Stomach (tissue), 9 donors: Measurements from ENCODE around the gene MAPK14. TPM values are rescaled to one million over a fixed set of nuclear protein-coding genes. Genes with fewer than 3 reads are reported as not detected.

Experiments used
- DNase-seq, 2 donors: peaks; one replicate each; pipeline versions ENCODE4 v3.0.0 to v3.0.0-alpha.2; 2013 to 2019
- H3K27ac ChIP-seq, 5 donors: fragments of 200-600 bp in 4 of 5; sonication (generic) in 4 of 5; one replicate each; pipeline ENCODE4 v1.5.1; 2013 to 2019; ENCODE audit warnings: mild to moderate bottlenecking in 1 of 5, moderate library complexity in 1 of 5
- H3K27me3 ChIP-seq, 3 donors: fragments of 200-600 bp; sonication (generic); one replicate each; pipeline ENCODE4 v1.5.1; 2017 to 2019; ENCODE audit warnings: mixed run types in 1 of 3
- H3K36me3 ChIP-seq, 4 donors: fragments of 200-600 bp; sonication (generic); 1 replicate in 3 of 4; 2 replicates in 1 of 4; pipeline ENCODE4 v1.5.1; 2016 to 2019
- H3K4me1 ChIP-seq, 4 donors: fragments of 200-600 bp; sonication (generic); one replicate each; pipeline ENCODE4 v1.5.1; 2016 to 2019
- H3K4me3 ChIP-seq, 4 donors: fragments of 200-600 bp; sonication (generic) in 3 of 4; one replicate each; pipeline ENCODE4 v1.5.1; 2016 to 2019; ENCODE audit warnings: mild to moderate bottlenecking in 1 of 4
- H3K9me3 ChIP-seq, 4 donors: fragments of 200-600 bp; sonication (generic); one replicate each; pipeline ENCODE4 v1.5.1; 2016 to 2019
- EP300 ChIP-seq: sonication (generic); formaldehyde crosslinking; IDR thresholded peaks from one replicate; pipeline ENCODE4 v1.6.1; 2017; ENCODE audit warnings: antibody characterized with exemption
- POLR2A ChIP-seq, 4 donors: fragments of 450-650 bp; IDR thresholded peaks; one replicate each; pipeline ENCODE4 v1.6.1; 2016; ENCODE audit warnings: antibody characterized with exemption in 4 of 4, control low read depth in 2 of 4, mild to moderate bottlenecking in 1 of 4, moderate library complexity in 1 of 4
- POLR2AphosphoS5 ChIP-seq, 3 donors: sonication (generic); formaldehyde crosslinking; IDR thresholded peaks; one replicate each; pipeline ENCODE4 v1.6.1; 2016; ENCODE audit warnings: antibody characterized with exemption in 3 of 3
- WGBS, 5 donors: extraction: QIAGEN DNeasy Blood & Tissue Kit in 3 of 5; methylation state at CpG; one replicate each; pipeline versions ENCODE4 v1.1.5 to v1.1.7; 2013 to 2018; 5-methylcytosine and 5-hydroxymethylcytosine counted together
- intact Hi-C: fragments of 100-400 bp; cut with DNase I; formaldehyde crosslinking; loops from one replicate; pipeline ENCODE4 v1.15.1; 2023; ENCODE audit warnings: low total_unique reads
- polyA plus RNA-seq, 3 donors: library from polyadenylated mRNA; stranded (reverse); fragments of 200-250 nt; gene quantifications; one replicate each; pipeline ENCODE4 v1.2.3, GENCODE V29; 2013
- total RNA-seq, 5 donors: library from RNA; depleted of rRNA; stranded (reverse); fragments of >200 nt; gene quantifications; one replicate each; pipeline versions ENCODE4 v1.1.0 to v1.2.3, GENCODE V29; 2014 to 2016
- TF ChIP-seq, protein P1 (sequence below), 7 experiments: fragments of 450-650 bp in 4 of 7; fragments of 200-600 bp in 3 of 7; sonication (generic) in 3 of 7; IDR thresholded peaks; one replicate each; pipeline ENCODE4 v1.5.1; 2016 to 2019; ENCODE audit warnings: antibody characterized with exemption in 7 of 7, control low read depth in 2 of 7, mild to moderate bottlenecking in 1 of 7
- donor health status: healthy with polysubstance abuse.
- donor health status: Bipolar disorder and iron deficiency.
- donor health status: healthy.

The MAPK14 gene
- total and polyA plus RNA-seq, 8 donors: 12.3 to 297 (median 35.9) TPM

DNA sequence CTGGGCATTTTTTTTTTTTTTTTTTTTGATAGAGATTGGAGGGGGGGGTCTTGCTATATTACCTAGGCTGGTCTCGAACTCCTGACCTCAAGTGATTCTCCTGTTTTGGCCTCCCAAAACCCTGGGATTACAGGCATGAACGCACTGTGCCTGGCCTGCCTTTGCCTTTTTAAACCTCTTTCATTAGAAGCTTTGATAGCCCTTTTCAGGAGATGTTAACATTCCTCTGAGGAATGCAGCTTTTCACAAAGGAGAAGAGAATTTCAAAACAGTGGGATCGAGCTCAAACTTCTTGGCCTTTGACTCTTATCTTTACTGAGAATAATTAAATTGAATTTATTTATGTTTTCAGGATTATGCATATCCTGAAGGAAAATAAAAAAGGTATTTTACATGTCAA, 34.5 kb upstream of the MAPK14 start:
- intact Hi-C loops: no loop called here
- Histone ChIP-seq H3K9me3 (no peaks in the 10 kb centered on the region), H3K36me3 (no peaks in the 10 kb centered on the region), H3K27me3 (no peaks in the 10 kb centered on the region), H3K4me3 (no peak overlapping the region), H3K27ac (no peak overlapping the region), H3K4me1 (no peaks in the 10 kb centered on the region)
- no peak for DNase-seq
- 76 to 90% (median 85%) methylated on average over 3 of the region's 3 CpGs for WGBS, 5 donors
- TF ChIP-seq POLR2AphosphoS5 (IDR thresholded peaks at IDR 0.05) (no peak), EP300 (no peak), POLR2A (IDR thresholded peaks at IDR 0.05) (no peak)
- TF ChIP-seq, protein P1, sequence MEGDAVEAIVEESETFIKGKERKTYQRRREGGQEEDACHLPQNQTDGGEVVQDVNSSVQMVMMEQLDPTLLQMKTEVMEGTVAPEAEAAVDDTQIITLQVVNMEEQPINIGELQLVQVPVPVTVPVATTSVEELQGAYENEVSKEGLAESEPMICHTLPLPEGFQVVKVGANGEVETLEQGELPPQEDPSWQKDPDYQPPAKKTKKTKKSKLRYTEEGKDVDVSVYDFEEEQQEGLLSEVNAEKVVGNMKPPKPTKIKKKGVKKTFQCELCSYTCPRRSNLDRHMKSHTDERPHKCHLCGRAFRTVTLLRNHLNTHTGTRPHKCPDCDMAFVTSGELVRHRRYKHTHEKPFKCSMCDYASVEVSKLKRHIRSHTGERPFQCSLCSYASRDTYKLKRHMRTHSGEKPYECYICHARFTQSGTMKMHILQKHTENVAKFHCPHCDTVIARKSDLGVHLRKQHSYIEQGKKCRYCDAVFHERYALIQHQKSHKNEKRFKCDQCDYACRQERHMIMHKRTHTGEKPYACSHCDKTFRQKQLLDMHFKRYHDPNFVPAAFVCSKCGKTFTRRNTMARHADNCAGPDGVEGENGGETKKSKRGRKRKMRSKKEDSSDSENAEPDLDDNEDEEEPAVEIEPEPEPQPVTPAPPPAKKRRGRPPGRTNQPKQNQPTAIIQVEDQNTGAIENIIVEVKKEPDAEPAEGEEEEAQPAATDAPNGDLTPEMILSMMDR (IDR thresholded peaks at IDR 0.05): no peak

DNA sequence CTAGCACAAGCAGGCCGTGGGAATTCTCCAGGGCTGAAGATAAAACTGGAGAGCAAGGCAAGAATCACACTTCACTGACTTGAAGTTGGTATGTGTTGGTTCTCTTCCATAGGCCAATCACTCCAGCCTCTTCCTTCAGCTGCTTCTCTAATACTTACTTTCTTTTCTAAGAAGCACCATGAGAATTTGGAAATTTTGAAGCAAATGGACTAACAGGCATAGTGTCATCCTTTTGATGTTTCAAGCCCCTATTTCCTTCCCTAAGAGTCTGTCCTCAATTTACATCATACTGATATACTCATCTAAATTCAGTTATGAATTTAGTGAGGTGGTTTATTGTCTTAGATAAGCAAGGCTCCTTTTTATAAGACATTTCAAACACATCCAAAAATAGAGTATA, 27.2 kb upstream of the MAPK14 start:
- intact Hi-C loops: no loop called here
- WGBS, 5 donors: 68 to 87% (median 76%) methylated on average over 1 of the region's 1 CpG
- H3K36me3 ChIP-seq: no peaks in the 10 kb centered on the region
- no peaks in the 10 kb centered on the region for H3K4me1 ChIP-seq
- H3K27me3 ChIP-seq: no peaks in the 10 kb centered on the region
- H3K27ac ChIP-seq: no peak overlapping the region
- no peak for DNase-seq
- no peak overlapping the region for H3K4me3 ChIP-seq
- H3K9me3 ChIP-seq: no peaks in the 10 kb centered on the region
- TF ChIP-seq EP300: no peak
- TF ChIP-seq POLR2AphosphoS5 (IDR thresholded peaks at IDR 0.05): no peak
- no peak for TF ChIP-seq POLR2A (IDR thresholded peaks at IDR 0.05)
- TF ChIP-seq, protein P1 (IDR thresholded peaks at IDR 0.05): no peak

DNA sequence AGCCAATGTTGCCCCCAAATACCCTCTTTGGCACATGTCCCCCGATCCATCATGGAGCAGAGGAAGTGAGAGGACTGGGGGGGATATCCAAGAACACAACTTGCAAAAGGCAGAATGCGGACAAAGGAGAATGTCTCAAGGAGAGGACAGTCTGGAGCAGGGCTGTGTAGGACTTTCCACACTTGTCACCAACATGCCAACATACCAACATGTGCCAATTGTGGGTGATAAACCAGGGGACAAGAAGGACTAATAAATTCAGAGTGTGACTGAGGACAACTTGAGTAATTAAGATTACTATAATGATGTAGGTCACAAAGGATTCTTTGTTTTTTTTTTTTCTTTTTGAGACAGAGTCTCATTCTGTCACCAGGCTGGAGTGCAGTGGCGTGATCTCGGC, 11.9 kb upstream of the MAPK14 start:
- Histone ChIP-seq H3K9me3 (no peaks in the 10 kb centered on the region), H3K4me1 (no peaks in the 10 kb centered on the region), H3K36me3 (no peaks in the 10 kb centered on the region), H3K27me3 (no peaks in the 10 kb centered on the region), H3K27ac (no peak overlapping the region), H3K4me3 (no peak overlapping the region)
- 86 to 96% (median 90%) methylated on average over 4 of the region's 4 CpGs for WGBS, 5 donors
- DNase-seq: no peak
- TF ChIP-seq POLR2AphosphoS5 (IDR thresholded peaks at IDR 0.05): no peak
- no peak for TF ChIP-seq POLR2A (IDR thresholded peaks at IDR 0.05)
- TF ChIP-seq EP300: no peak
- TF ChIP-seq, protein P1 (IDR thresholded peaks at IDR 0.05): no peak
- intact Hi-C loops: no loop called here

DNA sequence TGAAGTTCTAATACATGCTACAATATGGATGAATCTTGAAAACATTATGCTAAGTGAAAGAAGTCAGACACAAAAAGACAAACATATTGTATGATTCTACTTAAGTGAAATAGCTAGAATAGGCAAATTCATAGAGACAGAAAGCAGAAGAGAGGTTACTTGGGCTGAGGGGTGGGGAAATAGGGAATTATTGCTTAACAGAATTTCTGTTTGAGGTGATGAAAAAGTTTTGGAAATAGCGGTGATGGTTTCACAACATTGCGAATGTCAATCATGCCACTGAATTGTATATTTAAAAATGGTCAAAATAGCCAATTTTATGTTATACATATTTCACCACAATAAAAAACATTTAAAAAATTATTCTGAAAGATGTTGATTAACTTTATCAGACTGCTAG, 9.3 kb upstream of the MAPK14 start:
- no peak for DNase-seq
- 67 to 94% (median 91%) methylated on average over 2 of the region's 2 CpGs for WGBS, 5 donors
- H3K36me3 ChIP-seq: no peaks in the 10 kb centered on the region
- intact Hi-C loops: no loop called here
- H3K4me3 ChIP-seq: no peak overlapping the region
- TF ChIP-seq POLR2AphosphoS5 (IDR thresholded peaks at IDR 0.05) (no peak), POLR2A (IDR thresholded peaks at IDR 0.05) (no peak), EP300 (no peak)
- TF ChIP-seq, protein P1 (IDR thresholded peaks at IDR 0.05): no peak
- H3K9me3 ChIP-seq: no peaks in the 10 kb centered on the region
- peaks cover 0 to 6% (median 0%) of the 10 kb centered on the region in 3 donors for H3K27me3 ChIP-seq
- no peaks in the 10 kb centered on the region for H3K4me1 ChIP-seq
- peak overlapping the region in 1 of 5 donors; percentile 54 for H3K27ac ChIP-seq
